ENCODE results near the gene GJD3. TPM values are rescaled to one million over a fixed set of nuclear protein-coding genes. Genes with fewer than 3 reads are reported as not detected.

The GJD3 gene
- total and polyA plus RNA-seq, 2 experiments from 2014 or later = 1.4 TPM; not detected in 1

DNA sequence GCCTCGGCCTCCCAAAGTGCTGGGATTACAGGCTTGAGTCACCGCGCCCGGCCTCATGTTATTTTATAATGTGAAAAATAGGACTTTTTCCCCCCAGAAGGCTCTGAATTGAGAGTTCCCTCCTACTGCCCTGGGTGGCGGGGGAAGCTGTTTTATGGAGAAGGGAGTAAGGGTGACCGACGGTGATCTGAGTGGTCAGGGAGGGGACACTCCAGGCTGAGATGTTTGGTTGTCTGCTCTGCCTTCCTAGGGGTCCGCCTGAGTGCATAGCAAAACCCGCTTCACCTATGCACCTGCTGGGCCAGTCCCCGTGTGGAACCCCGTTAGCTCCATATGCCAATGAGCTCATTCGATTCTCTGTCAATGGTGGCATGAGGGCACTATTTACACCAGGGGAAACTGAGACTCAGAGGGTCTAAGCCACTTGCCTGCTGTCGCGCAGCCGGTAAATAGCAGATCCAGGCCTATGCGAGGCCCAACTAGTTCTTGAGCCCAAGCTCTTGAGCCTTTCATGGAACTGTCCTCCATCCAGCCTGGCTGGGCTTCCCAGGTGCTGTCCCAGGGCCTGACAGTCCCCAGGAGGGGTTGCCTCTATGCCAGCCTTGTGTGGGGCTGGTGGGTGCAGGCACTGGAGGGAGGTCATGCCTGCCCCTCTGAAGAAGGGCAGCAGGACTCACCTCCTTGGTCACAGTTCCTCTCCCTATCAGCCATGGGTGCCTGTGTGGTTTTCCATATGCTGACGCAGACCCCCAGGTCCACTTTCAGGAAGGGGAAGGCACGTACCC lies 1.7 kb upstream of the GJD3 start:
- peaks cover 2% of the 10 kb centered on the region for H3K9me3 Mint-ChIP-seq
- Histone ChIP-seq H3K36me3 (ENCODE audit: insufficient read depth) (no peaks in the 10 kb centered on the region), H3K27me3 (ENCODE audit: insufficient read depth) (peaks cover 31% of the 10 kb centered on the region), H3K4me1 (ENCODE audit: insufficient read depth) (peaks cover 17% of the 10 kb centered on the region), H3K79me2 (replicated peaks; ENCODE audit: insufficient read depth) (no peaks in the 10 kb centered on the region), H3K27ac (ENCODE audit: low read depth) (no peak overlapping the region), H3K4me3 (no peak overlapping the region), H4K20me1 (replicated peaks; ENCODE audit: insufficient read depth) (no peaks in the 10 kb centered on the region), H3K9me2 (ENCODE audit: insufficient read depth) (no peaks in the 10 kb centered on the region), H3F3A (replicated peaks; ENCODE audit: low read depth) (peaks cover 5% of the 10 kb centered on the region; the same call in 1 of the 2 replicates), H3K4me2 (no peak overlapping the region), H2AFZ (no peak overlapping the region)
- no peak overlapping the region for H3K4me3 Mint-ChIP-seq
- peaks cover 28% of the 10 kb centered on the region for H3K4me1 Mint-ChIP-seq
- peaks cover 39% of the 10 kb centered on the region for H3K27me3 Mint-ChIP-seq (ENCODE audit: insufficient read depth, low read depth, poor library complexity)
- DNase-seq (ENCODE audit: low spot score) (no peak), ATAC-seq (no peak)
- TF ChIP-seq POLR2AphosphoS5 (IDR thresholded peaks at IDR 0.05; ENCODE audit: low read depth) (no peak), STAT1 (IDR thresholded peaks at IDR 0.05; ENCODE audit: unreplicated experiment) (no peak), EZH2 (IDR thresholded peaks at IDR 0.05; ENCODE audit: low read depth, unreplicated experiment) (no peak), ZNF114 (CRISPR knock-in tag; IDR thresholded peaks at IDR 0.05) (no peak), EZH2phosphoT487 (IDR thresholded peaks at IDR 0.05; ENCODE audit: unreplicated experiment) (no peak), ZNF331 (CRISPR knock-in tag; IDR thresholded peaks at IDR 0.05; ENCODE audit: low read depth) (no peak), CREB1 (CRISPR knock-in tag; IDR thresholded peaks at IDR 0.05; ENCODE audit: low read depth) (no peak), NANOG (IDR thresholded peaks at IDR 0.05; ENCODE audit: borderline replicate concordance) (no peak), JUNB (IDR thresholded peaks at IDR 0.05; ENCODE audit: unreplicated experiment) (no peak)
- TF ChIP-seq, protein P1, sequence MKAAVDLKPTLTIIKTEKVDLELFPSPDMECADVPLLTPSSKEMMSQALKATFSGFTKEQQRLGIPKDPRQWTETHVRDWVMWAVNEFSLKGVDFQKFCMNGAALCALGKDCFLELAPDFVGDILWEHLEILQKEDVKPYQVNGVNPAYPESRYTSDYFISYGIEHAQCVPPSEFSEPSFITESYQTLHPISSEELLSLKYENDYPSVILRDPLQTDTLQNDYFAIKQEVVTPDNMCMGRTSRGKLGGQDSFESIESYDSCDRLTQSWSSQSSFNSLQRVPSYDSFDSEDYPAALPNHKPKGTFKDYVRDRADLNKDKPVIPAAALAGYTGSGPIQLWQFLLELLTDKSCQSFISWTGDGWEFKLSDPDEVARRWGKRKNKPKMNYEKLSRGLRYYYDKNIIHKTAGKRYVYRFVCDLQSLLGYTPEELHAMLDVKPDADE (IDR thresholded peaks at IDR 0.05) = no peak
- TF ChIP-seq, protein P2, sequence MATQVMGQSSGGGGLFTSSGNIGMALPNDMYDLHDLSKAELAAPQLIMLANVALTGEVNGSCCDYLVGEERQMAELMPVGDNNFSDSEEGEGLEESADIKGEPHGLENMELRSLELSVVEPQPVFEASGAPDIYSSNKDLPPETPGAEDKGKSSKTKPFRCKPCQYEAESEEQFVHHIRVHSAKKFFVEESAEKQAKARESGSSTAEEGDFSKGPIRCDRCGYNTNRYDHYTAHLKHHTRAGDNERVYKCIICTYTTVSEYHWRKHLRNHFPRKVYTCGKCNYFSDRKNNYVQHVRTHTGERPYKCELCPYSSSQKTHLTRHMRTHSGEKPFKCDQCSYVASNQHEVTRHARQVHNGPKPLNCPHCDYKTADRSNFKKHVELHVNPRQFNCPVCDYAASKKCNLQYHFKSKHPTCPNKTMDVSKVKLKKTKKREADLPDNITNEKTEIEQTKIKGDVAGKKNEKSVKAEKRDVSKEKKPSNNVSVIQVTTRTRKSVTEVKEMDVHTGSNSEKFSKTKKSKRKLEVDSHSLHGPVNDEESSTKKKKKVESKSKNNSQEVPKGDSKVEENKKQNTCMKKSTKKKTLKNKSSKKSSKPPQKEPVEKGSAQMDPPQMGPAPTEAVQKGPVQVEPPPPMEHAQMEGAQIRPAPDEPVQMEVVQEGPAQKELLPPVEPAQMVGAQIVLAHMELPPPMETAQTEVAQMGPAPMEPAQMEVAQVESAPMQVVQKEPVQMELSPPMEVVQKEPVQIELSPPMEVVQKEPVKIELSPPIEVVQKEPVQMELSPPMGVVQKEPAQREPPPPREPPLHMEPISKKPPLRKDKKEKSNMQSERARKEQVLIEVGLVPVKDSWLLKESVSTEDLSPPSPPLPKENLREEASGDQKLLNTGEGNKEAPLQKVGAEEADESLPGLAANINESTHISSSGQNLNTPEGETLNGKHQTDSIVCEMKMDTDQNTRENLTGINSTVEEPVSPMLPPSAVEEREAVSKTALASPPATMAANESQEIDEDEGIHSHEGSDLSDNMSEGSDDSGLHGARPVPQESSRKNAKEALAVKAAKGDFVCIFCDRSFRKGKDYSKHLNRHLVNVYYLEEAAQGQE (IDR thresholded peaks at IDR 0.05; ENCODE audit: unreplicated experiment) = no peak
- TF ChIP-seq, protein P3, sequence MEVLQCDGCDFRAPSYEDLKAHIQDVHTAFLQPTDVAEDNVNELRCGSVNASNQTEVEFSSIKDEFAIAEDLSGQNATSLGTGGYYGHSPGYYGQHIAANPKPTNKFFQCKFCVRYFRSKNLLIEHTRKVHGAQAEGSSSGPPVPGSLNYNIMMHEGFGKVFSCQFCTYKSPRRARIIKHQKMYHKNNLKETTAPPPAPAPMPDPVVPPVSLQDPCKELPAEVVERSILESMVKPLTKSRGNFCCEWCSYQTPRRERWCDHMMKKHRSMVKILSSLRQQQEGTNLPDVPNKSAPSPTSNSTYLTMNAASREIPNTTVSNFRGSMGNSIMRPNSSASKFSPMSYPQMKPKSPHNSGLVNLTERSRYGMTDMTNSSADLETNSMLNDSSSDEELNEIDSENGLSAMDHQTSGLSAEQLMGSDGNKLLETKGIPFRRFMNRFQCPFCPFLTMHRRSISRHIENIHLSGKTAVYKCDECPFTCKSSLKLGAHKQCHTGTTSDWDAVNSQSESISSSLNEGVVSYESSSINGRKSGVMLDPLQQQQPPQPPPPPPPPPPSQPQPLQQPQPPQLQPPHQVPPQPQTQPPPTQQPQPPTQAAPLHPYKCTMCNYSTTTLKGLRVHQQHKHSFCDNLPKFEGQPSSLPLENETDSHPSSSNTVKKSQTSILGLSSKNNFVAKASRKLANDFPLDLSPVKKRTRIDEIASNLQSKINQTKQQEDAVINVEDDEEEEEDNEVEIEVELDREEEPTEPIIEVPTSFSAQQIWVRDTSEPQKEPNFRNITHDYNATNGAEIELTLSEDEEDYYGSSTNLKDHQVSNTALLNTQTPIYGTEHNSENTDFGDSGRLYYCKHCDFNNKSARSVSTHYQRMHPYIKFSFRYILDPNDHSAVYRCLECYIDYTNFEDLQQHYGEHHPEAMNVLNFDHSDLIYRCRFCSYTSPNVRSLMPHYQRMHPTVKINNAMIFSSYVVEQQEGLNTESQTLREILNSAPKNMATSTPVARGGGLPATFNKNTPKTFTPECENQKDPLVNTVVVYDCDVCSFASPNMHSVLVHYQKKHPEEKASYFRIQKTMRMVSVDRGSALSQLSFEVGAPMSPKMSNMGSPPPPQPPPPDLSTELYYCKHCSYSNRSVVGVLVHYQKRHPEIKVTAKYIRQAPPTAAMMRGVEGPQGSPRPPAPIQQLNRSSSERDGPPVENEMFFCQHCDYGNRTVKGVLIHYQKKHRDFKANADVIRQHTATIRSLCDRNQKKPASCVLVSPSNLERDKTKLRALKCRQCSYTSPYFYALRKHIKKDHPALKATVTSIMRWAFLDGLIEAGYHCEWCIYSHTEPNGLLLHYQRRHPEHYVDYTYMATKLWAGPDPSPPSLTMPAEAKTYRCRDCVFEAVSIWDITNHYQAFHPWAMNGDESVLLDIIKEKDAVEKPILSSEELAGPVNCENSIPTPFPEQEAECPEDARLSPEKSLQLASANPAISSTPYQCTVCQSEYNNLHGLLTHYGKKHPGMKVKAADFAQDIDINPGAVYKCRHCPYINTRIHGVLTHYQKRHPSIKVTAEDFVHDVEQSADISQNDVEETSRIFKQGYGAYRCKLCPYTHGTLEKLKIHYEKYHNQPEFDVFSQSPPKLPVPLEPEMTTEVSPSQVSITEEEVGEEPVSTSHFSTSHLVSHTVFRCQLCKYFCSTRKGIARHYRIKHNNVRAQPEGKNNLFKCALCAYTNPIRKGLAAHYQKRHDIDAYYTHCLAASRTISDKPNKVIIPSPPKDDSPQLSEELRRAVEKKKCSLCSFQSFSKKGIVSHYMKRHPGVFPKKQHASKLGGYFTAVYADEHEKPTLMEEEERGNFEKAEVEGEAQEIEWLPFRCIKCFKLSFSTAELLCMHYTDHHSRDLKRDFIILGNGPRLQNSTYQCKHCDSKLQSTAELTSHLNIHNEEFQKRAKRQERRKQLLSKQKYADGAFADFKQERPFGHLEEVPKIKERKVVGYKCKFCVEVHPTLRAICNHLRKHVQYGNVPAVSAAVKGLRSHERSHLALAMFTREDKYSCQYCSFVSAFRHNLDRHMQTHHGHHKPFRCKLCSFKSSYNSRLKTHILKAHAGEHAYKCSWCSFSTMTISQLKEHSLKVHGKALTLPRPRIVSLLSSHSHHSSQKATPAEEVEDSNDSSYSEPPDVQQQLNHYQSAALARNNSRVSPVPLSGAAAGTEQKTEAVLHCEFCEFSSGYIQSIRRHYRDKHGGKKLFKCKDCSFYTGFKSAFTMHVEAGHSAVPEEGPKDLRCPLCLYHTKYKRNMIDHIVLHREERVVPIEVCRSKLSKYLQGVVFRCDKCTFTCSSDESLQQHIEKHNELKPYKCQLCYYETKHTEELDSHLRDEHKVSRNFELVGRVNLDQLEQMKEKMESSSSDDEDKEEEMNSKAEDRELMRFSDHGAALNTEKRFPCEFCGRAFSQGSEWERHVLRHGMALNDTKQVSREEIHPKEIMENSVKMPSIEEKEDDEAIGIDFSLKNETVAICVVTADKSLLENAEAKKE (CRISPR knock-in tag; IDR thresholded peaks at IDR 0.05) = no peak
- TF ChIP-seq, protein P4, sequence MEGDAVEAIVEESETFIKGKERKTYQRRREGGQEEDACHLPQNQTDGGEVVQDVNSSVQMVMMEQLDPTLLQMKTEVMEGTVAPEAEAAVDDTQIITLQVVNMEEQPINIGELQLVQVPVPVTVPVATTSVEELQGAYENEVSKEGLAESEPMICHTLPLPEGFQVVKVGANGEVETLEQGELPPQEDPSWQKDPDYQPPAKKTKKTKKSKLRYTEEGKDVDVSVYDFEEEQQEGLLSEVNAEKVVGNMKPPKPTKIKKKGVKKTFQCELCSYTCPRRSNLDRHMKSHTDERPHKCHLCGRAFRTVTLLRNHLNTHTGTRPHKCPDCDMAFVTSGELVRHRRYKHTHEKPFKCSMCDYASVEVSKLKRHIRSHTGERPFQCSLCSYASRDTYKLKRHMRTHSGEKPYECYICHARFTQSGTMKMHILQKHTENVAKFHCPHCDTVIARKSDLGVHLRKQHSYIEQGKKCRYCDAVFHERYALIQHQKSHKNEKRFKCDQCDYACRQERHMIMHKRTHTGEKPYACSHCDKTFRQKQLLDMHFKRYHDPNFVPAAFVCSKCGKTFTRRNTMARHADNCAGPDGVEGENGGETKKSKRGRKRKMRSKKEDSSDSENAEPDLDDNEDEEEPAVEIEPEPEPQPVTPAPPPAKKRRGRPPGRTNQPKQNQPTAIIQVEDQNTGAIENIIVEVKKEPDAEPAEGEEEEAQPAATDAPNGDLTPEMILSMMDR (conservative IDR thresholded peaks at IDR 0.05; ENCODE audit: low read depth in 2 of 2) = no peak
- no peak overlapping the region for H3K27ac Mint-ChIP-seq
- peaks cover 2% of the 10 kb centered on the region; the same call in 2 of the 3 replicates for H3K36me3 Mint-ChIP-seq (ENCODE audit: low read depth)

Measured in GM23338 (cell line).